Measurements from ENCODE around the gene ABHD4. TPM values are rescaled to one million over a fixed set of nuclear protein-coding genes. Genes with fewer than 3 reads are reported as not detected.

ABHD4 gene
- total and polyA plus RNA-seq, 2 experiments from 2014 or later, result 39.1 to 40.0 TPM

DNA sequence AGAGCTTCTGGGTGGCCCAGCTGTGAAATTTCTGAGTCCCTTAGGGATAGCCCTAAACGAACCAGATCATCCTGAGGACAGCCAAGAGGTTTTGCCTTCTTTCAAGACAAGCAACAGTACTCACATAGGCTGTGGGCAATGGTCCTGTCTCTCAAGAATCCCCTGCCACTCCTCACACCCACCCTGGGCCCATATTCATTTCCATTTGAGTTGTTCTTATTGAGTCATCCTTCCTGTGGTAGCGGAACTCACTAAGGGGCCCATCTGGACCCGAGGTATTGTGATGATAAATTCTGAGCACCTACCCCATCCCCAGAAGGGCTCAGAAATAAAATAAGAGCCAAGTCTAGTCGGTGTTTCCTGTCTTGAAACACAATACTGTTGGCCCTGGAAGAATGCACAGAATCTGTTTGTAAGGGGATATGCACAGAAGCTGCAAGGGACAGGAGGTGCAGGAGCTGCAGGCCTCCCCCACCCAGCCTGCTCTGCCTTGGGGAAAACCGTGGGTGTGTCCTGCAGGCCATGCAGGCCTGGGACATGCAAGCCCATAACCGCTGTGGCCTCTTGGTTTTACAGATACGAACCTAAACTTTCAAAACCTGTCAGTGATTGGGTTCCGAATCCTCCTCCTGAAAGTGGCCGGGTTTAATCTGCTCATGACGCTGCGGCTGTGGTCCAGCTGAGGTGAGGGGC is 48.0 kb upstream of the ABHD4 start (continued):
- TF ChIP-seq, protein P1, sequence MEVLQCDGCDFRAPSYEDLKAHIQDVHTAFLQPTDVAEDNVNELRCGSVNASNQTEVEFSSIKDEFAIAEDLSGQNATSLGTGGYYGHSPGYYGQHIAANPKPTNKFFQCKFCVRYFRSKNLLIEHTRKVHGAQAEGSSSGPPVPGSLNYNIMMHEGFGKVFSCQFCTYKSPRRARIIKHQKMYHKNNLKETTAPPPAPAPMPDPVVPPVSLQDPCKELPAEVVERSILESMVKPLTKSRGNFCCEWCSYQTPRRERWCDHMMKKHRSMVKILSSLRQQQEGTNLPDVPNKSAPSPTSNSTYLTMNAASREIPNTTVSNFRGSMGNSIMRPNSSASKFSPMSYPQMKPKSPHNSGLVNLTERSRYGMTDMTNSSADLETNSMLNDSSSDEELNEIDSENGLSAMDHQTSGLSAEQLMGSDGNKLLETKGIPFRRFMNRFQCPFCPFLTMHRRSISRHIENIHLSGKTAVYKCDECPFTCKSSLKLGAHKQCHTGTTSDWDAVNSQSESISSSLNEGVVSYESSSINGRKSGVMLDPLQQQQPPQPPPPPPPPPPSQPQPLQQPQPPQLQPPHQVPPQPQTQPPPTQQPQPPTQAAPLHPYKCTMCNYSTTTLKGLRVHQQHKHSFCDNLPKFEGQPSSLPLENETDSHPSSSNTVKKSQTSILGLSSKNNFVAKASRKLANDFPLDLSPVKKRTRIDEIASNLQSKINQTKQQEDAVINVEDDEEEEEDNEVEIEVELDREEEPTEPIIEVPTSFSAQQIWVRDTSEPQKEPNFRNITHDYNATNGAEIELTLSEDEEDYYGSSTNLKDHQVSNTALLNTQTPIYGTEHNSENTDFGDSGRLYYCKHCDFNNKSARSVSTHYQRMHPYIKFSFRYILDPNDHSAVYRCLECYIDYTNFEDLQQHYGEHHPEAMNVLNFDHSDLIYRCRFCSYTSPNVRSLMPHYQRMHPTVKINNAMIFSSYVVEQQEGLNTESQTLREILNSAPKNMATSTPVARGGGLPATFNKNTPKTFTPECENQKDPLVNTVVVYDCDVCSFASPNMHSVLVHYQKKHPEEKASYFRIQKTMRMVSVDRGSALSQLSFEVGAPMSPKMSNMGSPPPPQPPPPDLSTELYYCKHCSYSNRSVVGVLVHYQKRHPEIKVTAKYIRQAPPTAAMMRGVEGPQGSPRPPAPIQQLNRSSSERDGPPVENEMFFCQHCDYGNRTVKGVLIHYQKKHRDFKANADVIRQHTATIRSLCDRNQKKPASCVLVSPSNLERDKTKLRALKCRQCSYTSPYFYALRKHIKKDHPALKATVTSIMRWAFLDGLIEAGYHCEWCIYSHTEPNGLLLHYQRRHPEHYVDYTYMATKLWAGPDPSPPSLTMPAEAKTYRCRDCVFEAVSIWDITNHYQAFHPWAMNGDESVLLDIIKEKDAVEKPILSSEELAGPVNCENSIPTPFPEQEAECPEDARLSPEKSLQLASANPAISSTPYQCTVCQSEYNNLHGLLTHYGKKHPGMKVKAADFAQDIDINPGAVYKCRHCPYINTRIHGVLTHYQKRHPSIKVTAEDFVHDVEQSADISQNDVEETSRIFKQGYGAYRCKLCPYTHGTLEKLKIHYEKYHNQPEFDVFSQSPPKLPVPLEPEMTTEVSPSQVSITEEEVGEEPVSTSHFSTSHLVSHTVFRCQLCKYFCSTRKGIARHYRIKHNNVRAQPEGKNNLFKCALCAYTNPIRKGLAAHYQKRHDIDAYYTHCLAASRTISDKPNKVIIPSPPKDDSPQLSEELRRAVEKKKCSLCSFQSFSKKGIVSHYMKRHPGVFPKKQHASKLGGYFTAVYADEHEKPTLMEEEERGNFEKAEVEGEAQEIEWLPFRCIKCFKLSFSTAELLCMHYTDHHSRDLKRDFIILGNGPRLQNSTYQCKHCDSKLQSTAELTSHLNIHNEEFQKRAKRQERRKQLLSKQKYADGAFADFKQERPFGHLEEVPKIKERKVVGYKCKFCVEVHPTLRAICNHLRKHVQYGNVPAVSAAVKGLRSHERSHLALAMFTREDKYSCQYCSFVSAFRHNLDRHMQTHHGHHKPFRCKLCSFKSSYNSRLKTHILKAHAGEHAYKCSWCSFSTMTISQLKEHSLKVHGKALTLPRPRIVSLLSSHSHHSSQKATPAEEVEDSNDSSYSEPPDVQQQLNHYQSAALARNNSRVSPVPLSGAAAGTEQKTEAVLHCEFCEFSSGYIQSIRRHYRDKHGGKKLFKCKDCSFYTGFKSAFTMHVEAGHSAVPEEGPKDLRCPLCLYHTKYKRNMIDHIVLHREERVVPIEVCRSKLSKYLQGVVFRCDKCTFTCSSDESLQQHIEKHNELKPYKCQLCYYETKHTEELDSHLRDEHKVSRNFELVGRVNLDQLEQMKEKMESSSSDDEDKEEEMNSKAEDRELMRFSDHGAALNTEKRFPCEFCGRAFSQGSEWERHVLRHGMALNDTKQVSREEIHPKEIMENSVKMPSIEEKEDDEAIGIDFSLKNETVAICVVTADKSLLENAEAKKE (CRISPR knock-in tag; IDR thresholded peaks at IDR 0.05), result no peak
- no peak for TF ChIP-seq CREB1 (CRISPR knock-in tag; IDR thresholded peaks at IDR 0.05; ENCODE audit: low read depth)

DNA sequence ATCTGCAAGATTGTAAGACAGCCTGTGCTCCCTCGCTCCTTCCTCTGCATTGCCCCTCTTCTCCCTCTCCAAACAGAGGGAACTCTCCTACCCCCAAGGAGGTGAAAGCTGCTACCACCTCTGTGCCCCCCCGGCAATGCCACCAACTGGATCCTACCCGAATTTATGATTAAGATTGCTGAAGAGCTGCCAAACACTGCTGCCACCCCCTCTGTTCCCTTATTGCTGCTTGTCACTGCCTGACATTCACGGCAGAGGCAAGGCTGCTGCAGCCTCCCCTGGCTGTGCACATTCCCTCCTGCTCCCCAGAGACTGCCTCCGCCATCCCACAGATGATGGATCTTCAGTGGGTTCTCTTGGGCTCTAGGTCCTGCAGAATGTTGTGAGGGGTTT is 46.5 kb upstream of the ABHD4 start:
- no peaks in the 10 kb centered on the region for H3K36me3 ChIP-seq (ENCODE audit: insufficient read depth)
- no peak overlapping the region for H3K4me3 ChIP-seq
- H3K9me2 ChIP-seq (ENCODE audit: insufficient read depth), result peaks cover 4% of the 10 kb centered on the region; the same call in 1 of the 2 replicates
- H3K4me1 ChIP-seq (ENCODE audit: insufficient read depth), result peaks cover 46% of the 10 kb centered on the region
- H3K4me2 ChIP-seq, result 0 out of 2 replicates have a peak overlapping the region, but pooled peaks have one; percentile 1
- DNase-seq (ENCODE audit: low spot score), result no peak
- H3K4me1 Mint-ChIP-seq, result peaks cover 60% of the 10 kb centered on the region
- H2AFZ ChIP-seq, result no peak overlapping the region
- no peak for ATAC-seq
- H3K4me3 Mint-ChIP-seq, result no peak overlapping the region
- H3K9me3 Mint-ChIP-seq, result no peaks in the 10 kb centered on the region; the same call in 2 of the 3 replicates
- H3K27ac Mint-ChIP-seq, result peak overlapping the region; percentile 68
- H3F3A ChIP-seq (replicated peaks; ENCODE audit: low read depth), result peaks cover 16% of the 10 kb centered on the region
- no peaks in the 10 kb centered on the region for H3K27me3 ChIP-seq (ENCODE audit: insufficient read depth)
- H3K79me2 ChIP-seq (replicated peaks; ENCODE audit: insufficient read depth), result no peaks in the 10 kb centered on the region
- H4K20me1 ChIP-seq (replicated peaks; ENCODE audit: insufficient read depth), result no peaks in the 10 kb centered on the region
- H3K27ac ChIP-seq (ENCODE audit: low read depth), result 0 out of 2 replicates have a peak overlapping the region, but pooled peaks have one; percentile 92
- no peaks in the 10 kb centered on the region; the same call in 2 of the 3 replicates for H3K36me3 Mint-ChIP-seq (ENCODE audit: low read depth)
- H3K27me3 Mint-ChIP-seq (ENCODE audit: insufficient read depth, low read depth, poor library complexity), result peaks cover 11% of the 10 kb centered on the region
- TF ChIP-seq EZH2phosphoT487 (IDR thresholded peaks at IDR 0.05; ENCODE audit: unreplicated experiment), result no peak
- TF ChIP-seq, protein P1 (CRISPR knock-in tag; IDR thresholded peaks at IDR 0.05), result no peak
- TF ChIP-seq, protein P2, sequence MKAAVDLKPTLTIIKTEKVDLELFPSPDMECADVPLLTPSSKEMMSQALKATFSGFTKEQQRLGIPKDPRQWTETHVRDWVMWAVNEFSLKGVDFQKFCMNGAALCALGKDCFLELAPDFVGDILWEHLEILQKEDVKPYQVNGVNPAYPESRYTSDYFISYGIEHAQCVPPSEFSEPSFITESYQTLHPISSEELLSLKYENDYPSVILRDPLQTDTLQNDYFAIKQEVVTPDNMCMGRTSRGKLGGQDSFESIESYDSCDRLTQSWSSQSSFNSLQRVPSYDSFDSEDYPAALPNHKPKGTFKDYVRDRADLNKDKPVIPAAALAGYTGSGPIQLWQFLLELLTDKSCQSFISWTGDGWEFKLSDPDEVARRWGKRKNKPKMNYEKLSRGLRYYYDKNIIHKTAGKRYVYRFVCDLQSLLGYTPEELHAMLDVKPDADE (IDR thresholded peaks at IDR 0.05), result no peak
- TF ChIP-seq STAT1 (IDR thresholded peaks at IDR 0.05; ENCODE audit: unreplicated experiment), result no peak
- TF ChIP-seq ZNF331 (CRISPR knock-in tag; IDR thresholded peaks at IDR 0.05; ENCODE audit: low read depth), result no peak
- TF ChIP-seq JUNB (IDR thresholded peaks at IDR 0.05; ENCODE audit: unreplicated experiment), result no peak
